ENCODE measurements around the gene CTTNBP2NL. TPM values are rescaled to one million over a fixed set of nuclear protein-coding genes. Genes with fewer than 3 reads are reported as not detected.
"Not testable (repeated sequence)": the region's sequence is repeated elsewhere in the genome, so short reads cannot be mapped to it uniquely, and the experiment has no call there.

Gene CTTNBP2NL
- total RNA-seq, 1 experiment from 2014 or later, result 11.1 TPM

- DNase-seq (ENCODE audit: low read depth), result no peak
Measured at GRCh38 chr1:112386024-112386723, 9.8 kb upstream of the CTTNBP2NL start.

GRCh38 chr1:112386731-112387346, 9.2 kb upstream of the CTTNBP2NL start:
- DNase-seq (ENCODE audit: low read depth), result peak; percentile 31

- DNase-seq (ENCODE audit: low read depth), result no peak
Measured at GRCh38 chr1:112387807-112388206, 8.2 kb upstream of the CTTNBP2NL start.

- peak; percentile 67 for DNase-seq (ENCODE audit: low read depth)
Measured at GRCh38 chr1:112388436-112388835, 7.6 kb upstream of the CTTNBP2NL start.

GRCh38 chr1:112389689-112390088, 6.3 kb upstream of the CTTNBP2NL start:
- DNase-seq (ENCODE audit: low read depth), result peak; percentile 20

GRCh38 chr1:112390335-112390734, 5.7 kb upstream of the CTTNBP2NL start:
- DNase-seq (ENCODE audit: low read depth), result peak; percentile 22

GRCh38 chr1:112390775-112391602, 5.0 kb upstream of the CTTNBP2NL start:
- DNase-seq (ENCODE audit: low read depth), result peak; percentile 97

GRCh38 chr1:112391603-112391940, 4.4 kb upstream of the CTTNBP2NL start:
- no peak for DNase-seq (ENCODE audit: low read depth)

- DNase-seq (ENCODE audit: low read depth), result peak; percentile 82
Measured at GRCh38 chr1:112393631-112393974, 2.4 kb upstream of the CTTNBP2NL start.

GRCh38 chr1:112394743-112395062, 1.3 kb upstream of the CTTNBP2NL start:
- no peak for DNase-seq (ENCODE audit: low read depth)

- peak; percentile 16 for DNase-seq (ENCODE audit: low read depth)
Measured at GRCh38 chr1:112395256-112395820, 676 bp upstream of the CTTNBP2NL start.

GRCh38 chr1:112396653-112397471, 848 bp downstream of the CTTNBP2NL start:
- peak; percentile 48 for DNase-seq (ENCODE audit: low read depth)

- DNase-seq (ENCODE audit: low read depth), result no peak
Measured at GRCh38 chr1:112397841-112398240, 1.8 kb downstream of the CTTNBP2NL start.

- DNase-seq (ENCODE audit: low read depth), result no peak
Measured at GRCh38 chr1:112399456-112399855, 3.4 kb downstream of the CTTNBP2NL start.

- DNase-seq (ENCODE audit: low read depth), result not testable (repeated sequence)
Measured at GRCh38 chr1:112400706-112401105, 4.7 kb downstream of the CTTNBP2NL start.

- no peak for DNase-seq (ENCODE audit: low read depth)
Measured at GRCh38 chr1:112402682-112403643, 6.9 kb downstream of the CTTNBP2NL start.

GRCh38 chr1:112406771-112407170, 10.8 kb downstream of the CTTNBP2NL start:
- no peak for DNase-seq (ENCODE audit: low read depth)

- no peak for DNase-seq (ENCODE audit: low read depth)
Measured at GRCh38 chr1:112409414-112409813, 13.4 kb downstream of the CTTNBP2NL start.

- no peak for DNase-seq (ENCODE audit: low read depth)
Measured at GRCh38 chr1:112410673-112411072, 14.7 kb downstream of the CTTNBP2NL start.

- no peak for DNase-seq (ENCODE audit: low read depth)
Measured at GRCh38 chr1:112417271-112417670, 21.3 kb downstream of the CTTNBP2NL start.

All from Daoy (cell line).